WI38 (cell line): ENCODE results near the gene ZNF211.

Source experiments
- H3K4me3 ChIP-seq: 2 replicates; pipeline ENCODE4 v1.5.1; 2011; ENCODE audit warnings: low read depth, mild to moderate bottlenecking, control low read depth, low read length
- CTCF ChIP-seq: IDR thresholded peaks from 2 replicates; pipeline ENCODE4 v1.5.1; 2012; ENCODE audit warnings: low read depth, mild to moderate bottlenecking, control low read depth, low read length

The ZNF211 gene

DNA sequence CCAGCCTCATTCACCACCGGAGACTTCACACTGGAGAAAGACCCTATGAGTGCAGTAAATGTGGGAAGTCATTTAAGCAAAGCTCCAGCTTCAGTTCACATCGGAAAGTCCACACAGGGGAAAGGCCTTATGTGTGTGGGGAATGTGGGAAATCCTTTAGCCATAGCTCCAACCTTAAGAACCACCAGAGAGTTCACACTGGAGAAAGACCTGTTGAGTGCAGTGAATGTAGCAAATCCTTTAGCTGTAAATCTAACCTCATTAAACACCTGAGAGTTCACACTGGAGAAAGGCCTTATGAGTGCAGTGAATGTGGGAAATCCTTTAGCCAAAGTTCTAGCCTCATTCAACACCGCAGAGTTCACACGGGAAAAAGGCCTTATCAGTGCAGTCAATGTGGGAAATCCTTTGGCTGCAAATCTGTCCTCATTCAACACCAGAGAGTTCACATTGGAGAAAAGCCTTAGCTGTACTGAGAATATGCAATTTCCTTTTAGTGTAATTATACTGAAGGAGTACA lies 8.8 kb downstream of the ZNF211 start:
- H3K4me3 ChIP-seq = no peak overlapping the region
- no peak for TF ChIP-seq CTCF

- H3K4me3 ChIP-seq = no peak overlapping the region
- no peak for TF ChIP-seq CTCF
These were observed 9.6 kb downstream of the ZNF211 start for GRCh38 chr19:57642396-57643046.

DNA sequence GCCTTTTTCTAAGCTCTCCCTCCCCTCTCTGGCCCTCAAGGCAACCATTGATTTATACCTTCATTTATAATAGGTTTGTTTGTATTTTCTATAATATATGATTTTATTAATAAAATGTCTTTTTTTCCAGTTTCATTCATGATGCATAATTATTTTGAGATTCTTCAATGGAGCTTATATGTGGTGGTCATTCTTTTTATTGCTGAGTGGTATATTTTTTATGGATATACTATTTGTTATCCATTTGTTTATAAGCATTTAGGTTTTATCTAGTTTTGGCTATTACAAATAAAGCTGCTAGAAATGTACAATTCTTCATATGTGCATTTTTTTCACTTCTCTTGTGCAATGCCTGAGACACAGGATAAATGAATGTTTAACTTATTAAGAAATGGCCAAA lies 10.8 kb downstream of the ZNF211 start:
- no peak overlapping the region for H3K4me3 ChIP-seq
- TF ChIP-seq CTCF = no peak

DNA sequence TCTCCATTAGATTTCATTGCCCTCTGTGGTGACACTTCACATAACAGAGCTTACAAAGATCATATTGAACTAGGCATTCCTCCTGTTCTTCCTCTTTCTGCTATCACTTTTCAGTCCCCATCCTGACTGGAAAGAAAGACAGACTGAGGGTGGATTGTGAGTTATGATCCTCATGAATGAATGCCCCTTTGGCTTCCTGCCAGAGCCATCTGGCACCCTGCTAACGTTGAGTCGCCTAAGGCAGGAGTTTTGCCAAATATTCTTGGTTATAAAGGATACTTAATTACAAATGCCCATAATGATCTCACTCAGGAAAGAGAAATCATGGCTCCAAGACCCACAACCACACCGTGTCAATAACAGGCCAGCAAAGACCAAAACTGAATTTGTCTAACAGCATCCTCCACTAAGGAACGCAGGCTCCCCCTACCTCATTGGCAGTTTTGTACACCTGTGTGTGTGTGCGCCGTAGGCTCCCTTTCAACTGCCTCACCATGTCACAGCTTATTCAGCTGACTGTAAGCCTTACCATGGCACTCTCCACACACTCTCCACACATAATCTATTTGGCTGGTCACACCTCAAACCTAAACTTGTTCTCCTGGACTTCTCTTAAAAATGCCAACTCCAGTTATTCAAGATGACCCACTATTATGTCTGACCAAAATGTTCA lies 15.5 kb downstream of the ZNF211 start:
- no peak for TF ChIP-seq CTCF
- no peak overlapping the region for H3K4me3 ChIP-seq

- no peak for TF ChIP-seq CTCF
- no peak overlapping the region for H3K4me3 ChIP-seq
These were observed 18.7 kb downstream of the ZNF211 start for GRCh38 chr19:57651654-57651996.

DNA sequence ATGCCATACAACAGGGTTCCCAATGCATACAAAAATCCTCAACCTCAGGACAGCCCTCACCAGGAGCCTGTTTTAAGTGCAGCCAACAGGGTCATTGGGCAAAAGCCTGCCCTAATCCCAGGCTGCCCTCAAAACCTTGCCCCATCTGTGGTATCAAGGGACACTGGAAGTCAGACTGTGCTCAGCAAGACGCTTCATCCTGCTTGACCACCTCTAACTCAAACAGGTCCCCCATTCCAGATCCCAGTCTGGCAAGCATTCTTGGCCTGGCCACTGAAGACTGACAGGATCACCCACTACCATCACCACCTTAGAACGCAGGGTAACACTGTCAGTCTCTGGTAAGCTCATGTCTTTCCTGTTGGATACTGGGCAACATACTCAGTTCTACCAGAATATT lies 20.7 kb downstream of the ZNF211 start:
- TF ChIP-seq CTCF = no peak
- no peak overlapping the region for H3K4me3 ChIP-seq

- no peak for TF ChIP-seq CTCF
- no peak overlapping the region for H3K4me3 ChIP-seq
These were observed 22.5 kb downstream of the ZNF211 start for GRCh38 chr19:57655443-57655842.
